ENCODE measurements around the gene NUTM2F. TPM values are rescaled to one million over a fixed set of nuclear protein-coding genes. Genes with fewer than 3 reads are reported as not detected.
"Not testable (repeated sequence)": the region's sequence is repeated elsewhere in the genome, so short reads cannot be mapped to it uniquely, and the experiment has no call there.

NUTM2F gene, protein sequence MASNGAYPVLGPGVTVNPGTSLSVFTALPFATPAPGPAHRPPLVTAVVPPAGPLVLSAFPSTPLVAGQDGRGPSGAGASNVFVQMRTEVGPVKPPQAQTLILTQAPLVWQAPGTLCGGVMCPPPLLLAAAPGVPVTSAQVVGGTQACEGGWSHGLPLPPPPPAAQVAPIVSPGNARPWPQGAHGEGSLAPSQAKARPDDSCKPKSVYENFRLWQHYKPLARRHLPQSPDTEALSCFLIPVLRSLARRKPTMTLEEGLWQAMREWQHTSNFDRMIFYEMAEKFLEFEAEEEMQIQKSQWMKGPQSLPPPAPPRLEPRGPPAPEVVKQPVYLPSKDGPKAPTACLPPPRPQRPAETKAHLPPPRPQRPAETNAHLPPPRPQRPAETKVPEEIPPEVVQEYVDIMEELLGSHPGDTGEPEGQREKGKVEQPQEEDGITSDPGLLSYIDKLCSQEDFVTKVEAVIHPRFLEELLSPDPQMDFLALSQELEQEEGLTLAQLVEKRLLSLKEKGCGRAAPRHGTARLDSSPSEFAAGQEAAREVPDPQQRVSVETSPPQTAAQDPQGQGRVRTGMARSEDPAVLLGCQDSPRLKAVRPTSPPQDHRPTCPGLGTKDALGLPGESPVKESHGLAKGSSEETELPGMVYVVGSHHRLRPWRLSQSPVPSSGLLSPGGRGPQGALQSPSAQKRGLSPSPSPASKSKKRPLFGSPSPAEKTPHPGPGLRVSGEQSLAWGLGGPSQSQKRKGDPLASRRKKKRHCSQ
- not detected for total RNA-seq

DNA sequence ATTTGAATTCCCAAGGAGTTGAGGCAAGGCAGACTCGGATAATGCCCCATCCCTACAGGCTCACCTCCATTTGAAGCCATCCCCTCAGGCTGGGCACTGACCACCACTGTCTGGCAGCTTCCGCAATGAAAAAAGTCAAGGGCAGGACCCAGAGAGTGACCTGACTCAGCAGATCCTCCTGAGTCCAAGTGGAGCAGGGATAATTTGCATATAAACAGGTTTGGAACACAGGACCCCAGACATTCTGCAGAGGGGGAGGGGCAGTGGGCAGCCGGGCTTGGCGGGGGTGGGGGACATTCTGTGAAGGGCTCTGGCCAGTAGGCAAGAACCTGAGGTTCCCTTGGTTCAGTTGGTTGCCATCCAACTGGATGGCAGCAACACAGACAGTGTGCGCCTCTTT is at the start of gene NUTM2F:
Gene NUTM2F (minus strand): TSS at position 101 of the 400 bp plus-strand sequence. CDS start 21 bp downstream, at position 80.
- H3K27me3 ChIP-seq; DNase-seq; H3K36me3 ChIP-seq; H3K27ac ChIP-seq; H3K9me3 ChIP-seq; H3K4me3 ChIP-seq; intact Hi-C loops (cut with DNase I; ENCODE audit: low total_unique reads); H3K4me1 ChIP-seq: not testable (repeated sequence)

DNA sequence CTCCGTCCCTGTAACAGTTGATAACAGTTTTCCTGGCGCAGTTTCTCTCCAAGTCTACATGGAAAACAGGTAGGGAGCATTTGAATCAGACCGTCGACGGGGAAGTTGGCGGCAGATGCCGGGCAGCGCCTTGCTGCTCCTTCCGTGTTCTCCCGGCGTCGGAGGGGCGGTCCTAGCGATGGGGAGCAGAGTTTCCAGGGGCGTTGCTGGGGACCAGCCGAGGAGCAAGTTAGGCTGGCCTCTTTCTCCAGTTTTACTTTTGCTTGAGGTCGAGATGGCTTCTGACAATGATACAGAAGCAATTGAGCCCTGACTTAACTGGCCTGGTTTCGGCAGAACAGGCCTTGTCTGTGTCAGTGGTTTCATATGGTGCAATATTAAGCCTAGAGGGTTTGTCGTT is 46.8 kb upstream of the NUTM2F start:
- H3K27me3 ChIP-seq; DNase-seq; H3K4me1 ChIP-seq; H3K9me3 ChIP-seq; H3K36me3 ChIP-seq; intact Hi-C loops (cut with DNase I; ENCODE audit: low total_unique reads): not testable (repeated sequence)
- Histone ChIP-seq H3K27ac (peak overlapping the region; percentile 37 to 47), H3K4me3 (peak overlapping the region in 1 of 2 donors; percentile 70)

DNA sequence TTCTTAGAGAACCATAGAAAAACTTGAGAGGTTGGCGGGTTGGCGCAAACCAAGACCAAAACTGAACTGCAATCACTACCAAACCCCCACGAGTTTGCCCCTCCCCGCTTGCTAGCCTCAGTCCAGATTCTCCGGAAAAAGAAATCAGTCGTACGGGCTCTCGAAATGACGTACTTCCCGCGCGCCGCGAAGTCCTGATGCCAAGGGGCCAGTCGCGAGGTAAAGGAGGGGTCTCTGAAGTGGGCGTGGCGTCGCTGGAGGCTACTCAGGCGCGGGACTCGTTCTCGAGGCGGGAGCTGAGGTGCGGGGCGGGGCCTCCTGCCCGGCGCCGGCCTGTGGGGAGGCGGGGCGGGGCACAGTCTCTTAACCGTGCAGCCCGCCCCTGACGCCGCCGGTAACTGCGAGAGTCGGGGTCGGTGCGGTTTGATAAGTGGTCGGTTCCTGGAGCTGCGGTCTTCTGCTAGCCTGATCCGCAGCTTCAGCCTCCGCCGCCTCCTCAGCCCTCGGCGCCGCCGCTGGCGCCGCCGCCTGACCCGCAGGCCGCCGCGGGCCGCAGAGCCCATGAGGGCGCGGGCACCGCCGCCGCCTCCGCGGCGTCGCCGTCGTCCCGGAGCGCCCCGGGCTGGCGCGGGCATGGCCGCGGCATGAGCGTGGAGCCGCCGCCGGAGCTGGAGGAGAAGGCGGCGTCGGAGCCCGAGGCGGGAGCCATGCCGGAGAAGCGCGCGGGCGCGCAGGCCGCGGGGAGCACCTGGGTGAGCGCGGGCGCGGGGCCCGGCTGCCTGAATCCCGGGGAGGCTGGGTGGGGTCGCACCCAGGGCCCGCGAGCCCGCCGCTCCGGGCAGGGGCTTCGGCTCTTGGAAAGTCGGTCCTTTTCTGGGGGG is 46.0 kb upstream of the NUTM2F start:
- H3K36me3 ChIP-seq; H3K27me3 ChIP-seq; H3K4me1 ChIP-seq; intact Hi-C loops (cut with DNase I; ENCODE audit: low total_unique reads); H3K9me3 ChIP-seq: not testable (repeated sequence)
- peak; percentile 88 to 89 for DNase-seq
- peak overlapping the region; percentile 47 to 78 for H3K27ac ChIP-seq
- H3K4me3 ChIP-seq: peak overlapping the region; percentile 18 to 70
- peak; percentile 71 to 76 for TF ChIP-seq POLR2A (IDR thresholded peaks at IDR 0.05)

DNA sequence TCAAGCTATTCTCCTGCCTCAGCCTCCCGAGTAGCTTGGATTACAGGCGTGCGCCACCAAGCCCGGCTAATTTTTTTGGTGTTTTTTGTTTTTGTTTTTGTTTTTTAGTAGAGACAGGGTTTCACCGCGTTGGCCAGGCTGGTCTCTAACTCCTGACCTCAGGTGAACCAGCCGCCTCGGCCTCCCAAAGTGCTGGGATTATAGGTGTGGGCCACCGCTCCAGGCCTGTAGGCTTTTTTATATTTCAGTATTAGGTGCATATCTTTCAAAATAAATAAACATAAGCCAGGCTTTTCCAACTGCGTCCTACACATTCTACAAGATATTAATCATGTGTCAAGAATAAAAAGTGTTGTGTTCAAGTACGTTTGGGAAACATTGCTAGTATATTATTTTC is 45.3 kb upstream of the NUTM2F start:
- H3K27me3 ChIP-seq; DNase-seq; H3K9me3 ChIP-seq; H3K4me1 ChIP-seq; intact Hi-C loops (cut with DNase I; ENCODE audit: low total_unique reads); H3K36me3 ChIP-seq: not testable (repeated sequence)
- Histone ChIP-seq H3K27ac (peak overlapping the region; percentile 43 to 78), H3K4me3 (peak overlapping the region; percentile 18 to 70)

DNA sequence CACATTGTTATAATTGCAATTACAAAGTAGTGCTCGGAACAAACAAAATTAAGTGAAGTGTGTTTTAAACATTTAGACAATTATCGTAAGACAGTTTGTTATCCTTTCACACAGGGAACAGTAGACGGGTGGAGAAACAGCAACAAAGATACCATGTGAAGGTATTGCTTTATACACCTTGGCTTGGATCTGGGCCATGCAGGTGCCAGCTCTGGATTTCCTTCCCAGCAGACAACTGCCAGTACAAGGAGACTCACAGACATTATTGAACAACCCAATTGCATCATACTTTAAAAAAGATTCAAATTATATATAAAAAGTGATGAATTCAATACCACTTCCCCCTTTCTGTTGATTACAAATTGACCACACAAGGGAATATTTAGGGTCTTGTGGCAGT is 41.8 kb upstream of the NUTM2F start:
- H3K4me1 ChIP-seq; H3K9me3 ChIP-seq; DNase-seq; H3K4me3 ChIP-seq; H3K27ac ChIP-seq; H3K27me3 ChIP-seq; intact Hi-C loops (cut with DNase I; ENCODE audit: low total_unique reads); H3K36me3 ChIP-seq: not testable (repeated sequence)

DNA sequence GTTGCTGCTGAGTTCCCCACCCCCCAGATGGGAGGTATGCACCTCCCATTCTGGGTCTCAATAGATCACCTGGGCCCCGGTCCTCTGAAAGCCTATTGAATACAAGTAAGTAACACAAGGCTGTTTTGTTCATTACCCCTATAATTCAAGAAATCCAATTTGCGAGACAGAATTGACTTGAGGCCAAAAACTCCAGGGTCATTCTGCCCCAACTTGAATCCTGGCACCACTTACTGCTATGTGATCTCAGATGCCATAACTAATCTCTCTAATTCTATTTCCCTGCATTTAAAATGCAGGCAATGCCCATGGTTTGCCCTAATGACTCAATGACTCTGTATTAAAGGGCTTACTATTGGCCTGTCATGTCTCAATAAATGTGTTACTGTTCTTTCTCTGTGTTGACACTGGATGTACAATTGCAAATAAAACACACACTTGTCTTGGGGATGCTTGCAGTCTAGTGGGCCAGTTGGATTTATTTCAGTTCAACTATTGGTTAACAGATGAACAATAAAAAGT is 35.7 kb upstream of the NUTM2F start:
- H3K9me3 ChIP-seq; H3K36me3 ChIP-seq; intact Hi-C loops (cut with DNase I; ENCODE audit: low total_unique reads); DNase-seq; H3K27me3 ChIP-seq; H3K27ac ChIP-seq; H3K4me3 ChIP-seq; H3K4me1 ChIP-seq: not testable (repeated sequence)

DNA sequence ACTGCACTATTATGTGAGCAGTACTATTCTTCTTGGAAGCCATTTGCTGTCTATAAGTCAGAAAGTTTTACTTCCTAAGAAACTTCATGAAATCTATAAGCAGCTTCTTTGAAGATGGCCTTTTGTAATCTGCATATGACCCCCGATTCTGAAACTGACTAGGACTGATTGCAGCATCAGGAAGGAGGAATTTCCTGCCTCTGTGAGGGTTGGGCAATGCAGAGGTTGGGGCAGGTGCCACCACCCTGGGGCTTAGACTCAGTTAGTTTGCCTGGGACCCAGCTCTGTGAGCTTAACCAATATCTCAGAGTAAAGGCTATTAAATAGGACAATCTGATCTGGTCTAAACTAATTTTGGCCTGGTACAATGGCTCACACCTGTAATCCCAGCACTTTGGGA is 28.7 kb upstream of the NUTM2F start:
- H3K27ac ChIP-seq; H3K36me3 ChIP-seq; H3K9me3 ChIP-seq; intact Hi-C loops (cut with DNase I; ENCODE audit: low total_unique reads); H3K4me1 ChIP-seq; H3K27me3 ChIP-seq; H3K4me3 ChIP-seq; DNase-seq: not testable (repeated sequence)

DNA sequence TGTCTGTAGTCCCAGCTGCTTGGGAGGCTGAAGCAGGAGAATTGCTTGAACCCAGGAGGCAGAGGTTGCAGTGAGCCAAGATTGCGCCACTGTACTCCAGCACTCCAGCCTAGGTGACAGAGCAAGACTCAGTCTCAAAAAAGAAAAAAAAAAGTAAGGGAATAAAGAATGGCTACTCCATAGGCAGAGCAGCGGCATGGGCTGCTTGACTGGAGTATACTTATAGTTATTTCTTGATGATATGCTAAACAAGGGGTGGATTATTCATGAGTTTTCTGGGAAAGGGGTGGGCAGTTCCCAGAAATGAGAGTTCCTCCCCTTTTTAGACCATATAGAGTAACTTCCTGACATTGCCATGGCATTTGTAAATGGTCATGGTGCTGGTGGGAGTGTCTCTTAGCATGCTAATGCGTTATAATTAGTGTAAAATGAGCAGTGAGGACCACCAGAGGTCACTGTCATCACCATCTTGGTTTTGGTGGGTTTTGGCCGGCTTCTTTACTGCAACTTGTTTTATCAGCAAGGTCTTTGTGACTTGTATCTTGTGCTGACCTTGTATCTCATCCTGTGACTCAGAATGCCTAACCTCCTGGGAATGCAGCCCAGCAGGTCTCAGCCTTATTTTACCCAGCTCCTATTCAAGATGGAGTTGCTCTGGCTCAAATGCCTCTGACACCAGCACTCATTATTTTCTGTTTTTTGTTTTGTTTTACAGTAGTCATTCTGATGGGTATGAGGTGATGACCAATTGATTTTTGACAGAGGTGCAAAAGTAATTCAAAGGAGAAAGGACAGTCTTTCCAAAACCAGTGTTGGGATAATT is 23.7 kb upstream of the NUTM2F start:
- H3K27ac ChIP-seq; H3K9me3 ChIP-seq; H3K4me3 ChIP-seq; H3K36me3 ChIP-seq; H3K27me3 ChIP-seq; DNase-seq; H3K4me1 ChIP-seq; intact Hi-C loops (cut with DNase I; ENCODE audit: low total_unique reads): not testable (repeated sequence)

DNA sequence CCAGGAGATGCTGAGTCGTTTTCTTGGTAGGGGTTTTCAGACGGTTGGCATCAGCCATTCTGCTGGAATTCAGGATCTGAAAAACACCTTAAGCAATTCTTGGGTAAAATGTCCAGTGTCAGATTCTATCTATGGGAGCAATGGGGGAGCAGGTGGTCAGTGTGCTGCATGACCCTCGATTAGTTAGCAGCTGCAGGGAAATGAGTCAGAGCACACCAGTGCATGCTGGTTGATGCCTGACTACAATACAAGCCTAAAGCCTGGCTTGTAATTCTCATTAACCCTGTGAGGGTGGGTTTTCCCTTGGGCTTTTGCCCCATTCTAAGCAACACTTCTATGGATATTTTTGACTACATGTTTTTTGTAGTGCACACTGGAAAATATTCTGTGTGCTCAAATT is 20.3 kb upstream of the NUTM2F start:
- H3K4me1 ChIP-seq; H3K27me3 ChIP-seq; H3K9me3 ChIP-seq; H3K27ac ChIP-seq; H3K36me3 ChIP-seq; H3K4me3 ChIP-seq; DNase-seq; intact Hi-C loops (cut with DNase I; ENCODE audit: low total_unique reads): not testable (repeated sequence)

DNA sequence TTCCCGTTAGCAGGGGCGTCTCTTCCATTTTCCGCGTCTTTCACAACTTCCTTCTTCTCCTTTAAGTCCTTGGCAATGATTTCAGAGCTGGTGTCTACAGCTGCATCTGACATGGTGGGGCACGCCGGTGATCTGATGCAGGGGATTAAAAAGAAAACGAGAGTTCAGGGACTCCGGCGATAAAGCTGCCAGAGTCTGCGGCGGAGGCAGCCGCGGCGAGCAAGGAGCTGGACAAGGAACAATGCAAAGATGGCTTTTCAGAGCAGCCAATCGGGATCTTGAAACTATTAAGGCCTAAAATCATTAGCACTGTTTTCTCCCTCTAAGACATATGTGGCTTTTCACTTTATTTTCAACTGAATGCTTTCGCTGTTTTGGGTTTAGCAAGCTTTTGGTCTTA is 19.0 kb upstream of the NUTM2F start:
- intact Hi-C loops (cut with DNase I; ENCODE audit: low total_unique reads); H3K4me1 ChIP-seq: not testable (repeated sequence)

DNA sequence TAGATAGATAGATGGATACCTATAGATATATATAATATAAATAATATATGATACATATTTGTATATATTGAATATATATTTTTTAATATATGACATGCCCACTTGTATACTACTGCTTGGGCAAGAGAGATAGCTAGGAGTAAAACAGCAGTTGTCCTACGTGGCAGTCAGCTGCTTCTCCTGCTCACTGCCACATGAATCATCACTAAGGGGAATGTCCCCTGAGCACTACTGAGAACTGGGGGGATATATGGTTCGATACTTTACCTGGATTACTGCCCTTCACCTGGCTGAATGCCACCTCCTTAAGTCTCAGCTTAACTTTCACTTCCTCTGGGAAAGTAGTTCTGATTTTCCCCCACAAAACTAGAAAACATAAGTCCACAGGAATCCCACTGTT is 13.3 kb upstream of the NUTM2F start:
- H3K36me3 ChIP-seq; H3K4me1 ChIP-seq; DNase-seq; H3K27ac ChIP-seq; H3K27me3 ChIP-seq; intact Hi-C loops (cut with DNase I; ENCODE audit: low total_unique reads); H3K9me3 ChIP-seq; H3K4me3 ChIP-seq: not testable (repeated sequence)

More for the DNA sequence above, 19.0 kb upstream of the NUTM2F start:
- not testable (repeated sequence) for H3K9me3 ChIP-seq, H3K4me3 ChIP-seq, H3K36me3 ChIP-seq, H3K27me3 ChIP-seq, DNase-seq, H3K27ac ChIP-seq

DNA sequence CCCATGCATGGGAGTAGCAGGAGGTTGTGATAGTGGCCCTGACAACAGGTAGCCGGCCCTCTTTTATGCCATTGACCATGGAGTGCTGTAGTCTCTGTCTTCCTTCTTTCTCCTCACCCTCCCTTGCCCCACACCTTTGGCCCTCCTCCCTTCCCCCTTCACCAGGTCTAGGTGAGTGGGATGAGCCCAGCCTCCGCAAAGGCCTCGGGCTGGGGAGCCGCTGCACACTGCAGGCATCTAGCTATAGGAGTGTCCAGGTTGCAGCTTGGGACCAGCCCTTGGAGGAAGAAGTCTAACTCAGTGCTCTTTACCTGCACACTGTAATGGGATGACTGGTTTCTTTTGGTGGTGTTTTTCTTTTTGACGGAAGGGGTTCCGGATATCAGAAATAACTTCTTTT is 12.3 kb upstream of the NUTM2F start:
- H3K27me3 ChIP-seq; H3K36me3 ChIP-seq; intact Hi-C loops (cut with DNase I; ENCODE audit: low total_unique reads); H3K27ac ChIP-seq; H3K4me1 ChIP-seq; H3K4me3 ChIP-seq; H3K9me3 ChIP-seq; DNase-seq: not testable (repeated sequence)
